HUDEP-2 (cell line): Measurements from ENCODE around the gene B3GALT6.

Experiments used
- DNase-seq, 76 experiments: peaks; one replicate each; lab custom pipeline; 2025; ENCODE audit not compliant: unreplicated experiment in 76 of 76; lab: John Stamatoyannopoulos, UW

The B3GALT6 gene

DNA sequence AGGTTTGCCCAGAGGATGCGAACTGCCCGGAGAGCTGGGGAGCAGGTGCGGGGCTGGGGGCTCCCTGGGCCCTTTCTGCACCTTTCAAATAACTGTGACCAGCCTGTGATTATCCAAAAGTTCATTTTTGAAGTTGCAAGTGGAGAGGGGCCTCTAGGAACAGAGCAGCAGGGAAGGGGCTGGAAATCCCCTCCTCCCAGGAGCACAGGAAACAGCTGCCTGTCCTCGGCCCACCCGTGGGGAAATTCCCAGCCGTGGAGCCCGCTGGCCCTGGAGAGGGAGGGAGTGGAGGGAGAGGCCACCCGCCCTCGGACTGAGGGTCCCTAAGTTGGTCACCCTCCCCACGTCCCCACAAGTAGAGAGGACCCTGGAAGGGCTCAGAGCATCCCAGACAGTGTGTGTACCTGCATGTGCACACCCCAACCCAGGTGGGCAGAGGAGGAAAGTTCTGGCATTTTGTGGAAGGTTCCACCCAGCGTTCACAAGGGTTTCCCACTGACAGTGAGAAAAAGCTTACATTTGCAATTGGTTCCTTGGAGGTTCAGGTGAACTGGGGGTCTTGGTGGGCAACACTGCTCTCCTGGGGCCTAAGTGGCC lies 16.9 kb upstream of the B3GALT6 start:
- no peak for DNase-seq

GRCh38 chr1:1215881-1216605 lies 16.0 kb upstream of the B3GALT6 start:
- DNase-seq = no peak

DNA sequence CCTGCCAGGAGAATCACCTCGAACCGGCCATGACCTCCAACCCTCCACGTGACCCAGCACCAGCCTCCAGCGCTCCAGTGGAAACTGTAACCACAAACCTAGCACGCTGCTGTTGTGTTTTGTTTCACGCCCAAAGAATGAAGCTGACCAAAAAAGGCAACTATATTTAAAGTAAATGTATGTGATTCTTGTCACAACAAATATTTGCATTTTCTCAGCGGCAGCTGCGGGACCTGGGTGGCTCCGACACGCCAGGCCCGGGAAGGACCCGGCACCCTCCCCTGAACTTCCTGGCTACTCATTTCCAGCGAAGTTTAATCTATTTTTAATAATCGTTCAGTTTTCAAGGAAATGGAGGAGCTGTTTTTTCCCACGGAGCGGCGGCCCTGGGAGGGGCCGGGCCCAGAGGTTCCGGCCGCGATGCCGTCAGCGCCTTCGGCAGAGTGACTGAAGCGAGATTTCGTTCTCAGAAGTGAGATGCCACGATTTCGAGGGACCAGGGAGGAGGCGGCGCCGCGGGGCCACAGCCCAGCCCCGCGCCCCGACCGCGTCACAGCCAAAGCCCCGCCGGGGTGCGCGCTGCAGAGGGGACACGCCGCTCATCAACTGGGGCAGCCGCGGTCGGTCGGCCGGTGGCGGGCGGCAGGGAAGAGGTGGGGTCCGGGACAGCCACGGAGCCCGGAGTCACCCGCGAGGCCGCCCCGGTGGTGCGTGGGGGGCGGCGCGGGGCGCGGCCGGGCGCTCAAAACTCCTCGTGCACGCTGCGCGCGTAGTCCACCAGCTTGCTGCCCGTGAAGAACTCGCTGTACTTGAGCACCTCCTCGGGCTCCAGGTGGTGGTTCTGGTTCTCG lies 15.0 kb upstream of the B3GALT6 start:
- DNase-seq = no peak

DNA sequence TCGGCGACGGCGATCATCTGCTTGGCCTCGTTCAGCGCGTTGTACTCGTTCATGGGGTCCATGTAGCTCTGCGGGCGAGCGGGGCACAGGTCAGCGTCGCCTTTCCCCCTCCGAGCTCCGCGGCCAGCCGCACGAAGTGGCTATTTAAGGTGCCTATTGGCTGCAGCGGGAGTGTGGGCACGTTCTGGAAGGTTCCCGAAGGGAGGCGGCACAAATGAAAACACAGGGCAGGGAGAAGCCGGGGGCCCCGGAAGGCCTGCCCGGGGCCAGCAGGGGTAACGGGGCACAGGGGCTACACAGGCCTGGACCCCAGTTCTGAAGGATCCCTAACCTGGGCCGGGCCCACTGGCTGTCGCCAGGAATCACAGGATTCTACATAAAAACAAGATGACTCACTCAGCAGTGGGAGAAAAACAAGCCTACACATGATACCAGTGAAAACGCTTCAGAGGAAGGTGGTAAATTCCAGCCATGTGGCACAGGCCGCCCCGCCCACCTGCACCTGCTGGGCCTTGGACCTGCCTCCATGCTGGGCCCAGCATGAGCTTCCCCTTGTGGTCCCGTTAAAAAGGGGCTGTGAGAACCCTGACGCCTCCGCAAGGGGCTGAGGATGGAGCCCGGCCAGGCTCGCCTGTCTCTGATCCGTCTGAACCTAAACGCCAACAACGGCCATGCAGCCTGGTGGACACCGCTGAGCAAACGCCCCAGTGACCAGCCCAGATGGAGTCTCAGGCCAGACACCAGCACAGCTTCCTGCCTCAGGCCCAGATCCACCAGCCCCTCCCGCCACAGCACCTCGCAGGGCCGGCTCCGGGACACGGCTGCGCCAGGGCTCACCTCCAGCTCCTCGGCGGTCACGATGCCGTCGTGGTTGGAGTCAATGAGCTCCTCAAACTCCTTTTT lies 14.2 kb upstream of the B3GALT6 start:
- no peak for DNase-seq

DNA sequence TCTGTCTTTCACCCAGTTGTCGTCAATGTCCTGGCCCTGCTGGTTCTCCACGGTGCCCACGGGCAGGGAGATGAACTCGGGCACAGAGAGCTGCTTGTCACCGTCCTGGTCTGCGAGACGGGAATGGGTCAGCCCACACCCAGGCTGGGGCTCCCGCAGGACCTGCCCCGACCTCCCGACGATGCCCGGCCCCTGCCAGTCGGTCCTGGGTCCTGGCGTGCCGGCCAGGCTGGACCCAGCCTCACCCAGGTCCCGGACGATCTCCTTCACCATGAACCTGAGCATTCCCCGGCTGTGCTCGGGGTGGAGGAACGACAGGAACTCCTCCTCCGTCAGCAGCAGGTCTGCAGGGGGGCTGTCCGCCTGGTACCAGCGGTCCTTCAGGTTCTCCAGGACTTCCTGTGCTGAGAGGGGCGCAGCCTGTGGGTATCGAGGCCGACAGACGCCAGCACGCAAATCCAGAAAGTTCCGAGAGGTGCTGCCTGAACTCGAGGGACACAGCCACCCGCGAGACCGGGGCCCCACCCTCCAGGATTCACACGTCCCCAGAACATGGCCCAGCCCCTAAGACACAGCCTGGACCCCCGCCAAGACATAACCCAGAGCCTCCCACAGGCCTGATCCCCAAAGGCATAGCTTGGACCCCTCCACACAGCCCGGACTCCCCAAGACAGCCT lies 13.4 kb upstream of the B3GALT6 start:
- DNase-seq = peak in 1 of 76 experiments; percentile 4

GRCh38 chr1:1219341-1219740 lies 12.7 kb upstream of the B3GALT6 start:
- DNase-seq = no peak

DNA sequence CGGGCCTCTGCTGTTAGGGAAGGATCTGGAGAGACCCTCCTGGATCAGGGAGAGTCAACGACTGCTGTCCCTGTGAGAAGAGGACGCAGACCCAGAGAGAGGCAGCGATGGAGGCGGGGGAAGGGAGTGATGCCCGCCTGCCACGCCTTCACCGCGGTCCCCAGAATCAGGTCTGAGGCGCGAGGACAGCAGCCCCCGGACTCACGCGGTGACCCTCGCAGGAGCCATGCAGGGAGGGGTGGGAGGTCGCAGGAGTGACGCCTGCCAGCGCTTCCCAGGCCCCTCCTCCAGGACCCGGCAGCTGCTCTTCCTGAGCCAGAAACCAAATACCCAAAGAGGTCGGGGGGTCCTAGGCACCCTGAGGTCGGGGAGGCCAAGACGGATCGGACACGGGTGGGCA lies 11.8 kb upstream of the B3GALT6 start:
- DNase-seq = no peak

GRCh38 chr1:1221887-1222574 lies 10.0 kb upstream of the B3GALT6 start:
- peak in 1 of 76 experiments; percentile 10 for DNase-seq

DNA sequence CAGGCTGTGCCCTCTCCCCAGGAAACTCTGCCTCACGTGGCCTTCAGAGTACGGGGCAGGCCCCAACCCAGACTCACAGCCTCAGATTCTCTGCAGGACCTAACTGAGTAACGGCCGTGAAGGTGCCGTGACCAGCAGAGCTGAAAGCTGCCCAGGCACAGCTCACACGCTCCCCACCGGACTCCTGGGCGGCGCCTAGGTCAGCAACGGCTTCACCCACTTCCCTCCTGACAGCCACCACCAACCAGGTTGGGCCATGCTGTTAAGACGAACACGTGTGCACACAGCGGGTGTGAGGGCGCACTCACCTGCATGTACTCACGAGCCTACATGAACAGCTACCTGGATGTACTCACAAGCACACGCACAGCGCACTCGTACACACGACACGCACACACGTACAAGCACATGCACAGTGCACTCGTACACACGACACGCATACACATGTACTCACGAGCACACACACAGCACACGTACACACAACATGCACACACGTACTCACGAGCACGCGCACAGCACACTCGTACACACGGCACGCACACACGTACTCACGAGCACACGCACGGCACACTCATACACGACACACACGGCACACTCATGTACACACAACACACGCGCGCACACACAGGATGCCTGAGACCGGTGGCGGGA lies 9.3 kb upstream of the B3GALT6 start:
- no peak for DNase-seq

DNA sequence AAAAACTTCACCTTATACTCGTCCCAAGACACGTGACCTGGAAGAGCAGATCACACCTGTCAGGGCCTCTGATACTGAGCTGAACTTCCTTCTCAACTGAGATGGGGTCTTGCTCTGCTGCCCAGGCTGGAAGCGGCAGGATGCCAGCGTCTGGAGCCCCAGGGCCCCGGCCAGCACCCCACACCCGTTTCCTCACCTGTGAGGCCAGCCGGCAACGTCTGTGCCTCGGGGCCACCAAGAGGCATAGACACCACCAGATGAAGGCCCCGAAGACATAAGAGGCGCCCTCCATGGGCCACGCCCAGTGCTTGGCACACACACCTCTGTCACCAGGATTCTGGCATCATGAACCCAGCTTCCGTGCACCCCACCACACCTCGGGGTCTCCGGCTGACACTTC lies 8.7 kb upstream of the B3GALT6 start:
- no peak for DNase-seq

GRCh38 chr1:1223891-1224290 lies 8.1 kb upstream of the B3GALT6 start:
- DNase-seq = no peak

GRCh38 chr1:1225238-1225845 lies 6.7 kb upstream of the B3GALT6 start:
- no peak for DNase-seq

DNA sequence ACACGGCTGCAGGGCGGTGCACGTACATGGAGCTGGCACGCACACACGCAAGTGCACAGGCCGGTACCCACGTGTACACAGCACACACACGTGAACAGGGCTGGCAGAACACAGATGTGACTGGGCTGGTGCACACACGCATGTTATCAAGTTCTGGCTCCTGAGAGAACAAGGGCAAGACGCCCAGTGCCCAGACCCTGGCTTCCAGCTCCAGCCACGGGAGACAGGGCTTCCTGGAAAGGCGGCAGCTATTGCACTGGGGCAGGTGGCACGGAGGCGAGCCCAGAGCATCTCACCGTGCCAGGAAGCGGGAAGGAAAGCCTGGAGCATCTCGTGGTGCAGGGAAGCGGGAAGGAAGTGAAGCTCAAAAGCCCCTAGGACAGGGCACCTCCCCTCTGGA lies 6.1 kb upstream of the B3GALT6 start:
- DNase-seq = no peak

DNA sequence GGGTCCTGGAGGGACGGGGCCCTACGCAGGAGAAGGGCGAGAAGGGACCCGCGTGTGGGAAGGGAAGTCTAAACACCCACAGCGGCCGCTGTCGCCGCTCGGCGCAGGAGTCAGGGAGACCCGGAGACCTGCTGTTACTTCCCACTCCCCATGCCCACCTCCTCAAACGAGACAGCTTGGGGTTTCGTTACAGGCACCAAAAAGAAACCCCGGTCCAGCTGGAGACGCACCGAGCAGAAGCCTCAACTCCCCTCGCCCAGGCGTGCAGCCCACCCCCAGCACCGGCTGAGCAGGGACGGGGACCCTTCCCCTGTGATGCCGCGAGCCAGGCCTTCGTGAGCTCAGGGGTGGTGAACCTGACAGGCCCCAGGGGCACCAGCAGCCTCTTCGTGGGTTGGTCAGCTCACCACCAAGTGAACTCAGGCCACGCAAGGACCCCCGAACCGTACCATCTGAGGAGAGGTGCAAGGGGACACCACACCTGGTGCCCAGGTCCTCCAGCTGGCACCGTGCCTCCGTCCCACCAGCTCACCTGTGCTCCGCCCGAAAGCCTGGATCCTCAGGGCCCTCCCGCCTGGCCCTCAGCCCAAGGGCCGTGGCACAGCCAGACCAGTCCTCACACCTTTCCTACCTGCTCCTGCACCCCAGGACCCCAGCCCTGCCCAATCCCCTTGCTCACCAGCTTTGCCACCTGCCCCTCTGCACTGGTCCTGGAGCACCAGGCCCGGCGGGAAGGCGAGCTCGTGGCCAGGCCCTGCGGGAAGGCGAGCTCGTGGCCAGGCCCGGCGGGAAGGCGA lies 5.3 kb upstream of the B3GALT6 start:
- DNase-seq = no peak

- DNase-seq = no peak
Observed at GRCh38 chr1:1227386-1227785, 4.7 kb upstream of the B3GALT6 start.

DNA sequence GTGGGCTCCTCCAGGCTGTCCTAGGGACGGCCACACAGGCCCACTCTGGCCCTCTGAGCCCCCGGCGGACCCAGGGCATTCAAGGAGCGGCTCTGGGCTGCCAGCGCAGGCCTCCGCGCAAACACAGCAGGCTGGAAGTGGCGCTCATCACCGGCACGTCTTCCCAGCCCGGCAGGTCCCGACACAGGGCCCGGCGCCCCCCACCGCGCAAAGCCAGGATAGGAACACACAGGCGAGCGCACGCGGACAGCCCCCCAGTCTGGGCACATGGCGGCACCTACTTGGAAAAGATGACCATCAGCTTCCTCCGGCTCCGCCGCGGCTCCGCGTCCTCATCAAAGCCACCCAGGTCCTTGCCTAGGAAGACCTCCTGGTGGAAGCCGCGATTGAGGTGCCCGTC lies 3.9 kb upstream of the B3GALT6 start:
- no peak for DNase-seq

DNA sequence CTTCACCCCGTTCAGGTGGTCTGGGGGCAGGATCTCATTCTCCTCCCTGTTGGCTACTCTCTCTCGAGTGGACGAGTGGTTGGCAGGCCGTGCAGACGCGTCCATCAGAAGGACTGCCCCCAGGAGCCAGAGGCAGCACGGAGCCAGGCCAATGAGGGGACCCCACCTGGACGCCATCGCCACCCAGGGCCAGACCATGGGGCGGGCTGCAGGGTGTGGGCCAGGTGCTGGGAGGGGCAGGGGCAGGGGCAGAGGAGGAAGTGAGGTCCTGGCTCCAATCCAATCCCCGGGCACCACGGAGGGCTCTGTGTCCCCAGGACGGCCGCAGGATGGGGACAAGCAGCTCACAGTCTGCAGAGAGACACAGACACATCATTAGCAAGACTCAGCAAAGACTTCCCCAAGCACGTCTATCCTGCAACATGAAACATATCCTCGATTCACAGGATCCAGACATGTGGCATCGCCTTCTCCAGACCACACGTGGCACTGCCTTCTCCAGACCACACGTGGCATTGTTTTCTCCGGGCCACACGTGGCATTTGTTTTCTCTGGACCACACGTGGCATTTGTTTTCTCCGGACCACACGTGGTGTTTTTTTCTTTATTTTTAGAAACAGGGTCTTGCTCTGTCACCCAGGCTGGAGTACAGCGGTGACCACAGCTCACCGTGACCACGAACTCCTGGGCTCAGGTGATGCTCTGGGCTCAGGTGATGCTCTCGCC lies 3.3 kb upstream of the B3GALT6 start:
- DNase-seq = no peak
